CD4-positive, alpha-beta T cell (primary cell): Measurements from ENCODE around the gene PFDN1. TPM values are rescaled to one million over a fixed set of nuclear protein-coding genes. Genes with fewer than 3 reads are reported as not detected.

Experiments
- ATAC-seq: fragments of 200-7000 bp; cut with Tn5 transposase; one replicate; pipeline ENCODE4 v1.10.0; 2022; ENCODE audit warnings: mild to moderate bottlenecking; ENCODE audit not compliant: poor library complexity
- CTCF ChIA-PET: fragments of 350-600 bp; sonication (Branson Sonifier 250); formaldehyde crosslinking; loops from one replicate; lab custom pipeline; 2021; ENCODE audit warnings: antibody characterized with exemption, inconsistent platforms; lab: Charles Lee
- POLR2A ChIA-PET: fragments of 350-600 bp; sonication (Branson Sonifier 250); formaldehyde crosslinking; loops from one replicate; lab custom pipeline; 2021; ENCODE audit warnings: antibody characterized with exemption, inconsistent platforms; lab: Charles Lee
- DNase-seq, 14 experiments: peaks; one replicate each; pipeline ENCODE4 v3.0.0-alpha.2; 2013 to 2020; ENCODE audit warnings: mixed read lengths in 2 of 14
- H3K27ac ChIP-seq, 2 donors: one replicate each; pipeline versions ENCODE4 v1.5.1 to v1.7.0; 2013; ENCODE audit warnings: low read length in 2 of 2, low read depth in 1 of 2, mild to moderate bottlenecking in 1 of 2
- H3K27me3 ChIP-seq, 2 experiments: 1 replicate in 1 of 2; 2 replicates in 1 of 2; pipeline versions ENCODE4 v1.6.1 to v1.7.0; 2013; ENCODE audit warnings: low read length in 2 of 2, control low read depth in 1 of 2, mild to moderate bottlenecking in 1 of 2, moderate library complexity in 1 of 2; ENCODE audit not compliant: insufficient read depth in 2 of 2, control insufficient read depth in 1 of 2
- H3K36me3 ChIP-seq: one replicate; pipeline ENCODE4 v1.6.1; 2013; ENCODE audit warnings: low read length, control low read depth; ENCODE audit not compliant: insufficient read depth
- H3K4me1 ChIP-seq: one replicate; pipeline ENCODE4 v1.6.1; 2013; ENCODE audit warnings: low read length, control low read depth; ENCODE audit not compliant: insufficient read depth
- H3K4me3 ChIP-seq: one replicate; pipeline ENCODE4 v1.5.1; 2013; ENCODE audit warnings: mild to moderate bottlenecking, low read length, moderate library complexity
- H3K9me3 ChIP-seq, 2 experiments: 1 replicate in 1 of 2; 2 replicates in 1 of 2; pipeline versions ENCODE4 v1.6.1 to v1.7.0; 2013; ENCODE audit warnings: low read length in 2 of 2, mild to moderate bottlenecking in 2 of 2, control low read depth in 1 of 2, moderate library complexity in 1 of 2; ENCODE audit not compliant: control insufficient read depth in 1 of 2, insufficient read depth in 1 of 2
- H3K27ac Mint-ChIP-seq: one replicate; pipeline ENCODE4 v1.8.0; 2020; ENCODE audit warnings: mixed read lengths
- H3K27me3 Mint-ChIP-seq: one replicate; pipeline ENCODE4 v1.8.0; 2021; ENCODE audit warnings: mixed read lengths
- H3K36me3 Mint-ChIP-seq: one replicate; pipeline ENCODE4 v1.8.0; 2021; ENCODE audit warnings: low read depth, mixed read lengths
- H3K4me1 Mint-ChIP-seq: one replicate; pipeline ENCODE4 v1.8.0; 2021; ENCODE audit warnings: low read depth, mixed read lengths
- H3K4me3 Mint-ChIP-seq: one replicate; pipeline ENCODE4 v1.8.0; 2020; ENCODE audit warnings: mild to moderate bottlenecking, mixed read lengths
- H3K9me3 Mint-ChIP-seq: one replicate; pipeline ENCODE4 v1.8.0; 2020; ENCODE audit warnings: mixed read lengths
- intact Hi-C, 2 experiments: fragments of 100-400 bp; cut with DNase I in 1 of 2; cut with micrococcal nuclease in 1 of 2; formaldehyde crosslinking; loops; one replicate each; pipeline versions ENCODE4 v1.15.1 to v1.9.0; 2023 to 2025; cut with DNase I, micrococcal nuclease
- total RNA-seq, 174 experiments: library from RNA in 2 of 174; stranded (reverse) in 2 of 174; gene quantifications; one replicate each; pipeline ENCODE4 v1.2.3 and lab custom pipeline; 2021 to 2026
- TF ChIP-seq, protein P1 (sequence below): fragments of 200-600 bp; IDR thresholded peaks from one replicate; pipeline ENCODE4 v1.8.0; 2022; ENCODE audit warnings: antibody characterized with exemption, mild to moderate bottlenecking

The PFDN1 gene
- total RNA-seq, 2 experiments from 2014 or later = 21.3 to 22.0 TPM

GRCh38 chr5:140342896-140343295 lies 40.0 kb upstream of the PFDN1 start:
- H3K27me3 Mint-ChIP-seq = no peaks in the 10 kb centered on the region
- Histone ChIP-seq H3K4me1 (peaks cover 56% of the 10 kb centered on the region), H3K36me3 (no peaks in the 10 kb centered on the region), H3K4me3 (no peak overlapping the region), H3K27me3 (no peaks in the 10 kb centered on the region), H3K27ac (peak overlapping the region in 1 of 2 donors; percentile 24), H3K9me3 (no peaks in the 10 kb centered on the region)
- ATAC-seq (no peak), DNase-seq (no peak)
- peak overlapping the region; percentile 78 for H3K27ac Mint-ChIP-seq
- H3K36me3 Mint-ChIP-seq = peaks cover 5% of the 10 kb centered on the region
- TF ChIP-seq, protein P1, sequence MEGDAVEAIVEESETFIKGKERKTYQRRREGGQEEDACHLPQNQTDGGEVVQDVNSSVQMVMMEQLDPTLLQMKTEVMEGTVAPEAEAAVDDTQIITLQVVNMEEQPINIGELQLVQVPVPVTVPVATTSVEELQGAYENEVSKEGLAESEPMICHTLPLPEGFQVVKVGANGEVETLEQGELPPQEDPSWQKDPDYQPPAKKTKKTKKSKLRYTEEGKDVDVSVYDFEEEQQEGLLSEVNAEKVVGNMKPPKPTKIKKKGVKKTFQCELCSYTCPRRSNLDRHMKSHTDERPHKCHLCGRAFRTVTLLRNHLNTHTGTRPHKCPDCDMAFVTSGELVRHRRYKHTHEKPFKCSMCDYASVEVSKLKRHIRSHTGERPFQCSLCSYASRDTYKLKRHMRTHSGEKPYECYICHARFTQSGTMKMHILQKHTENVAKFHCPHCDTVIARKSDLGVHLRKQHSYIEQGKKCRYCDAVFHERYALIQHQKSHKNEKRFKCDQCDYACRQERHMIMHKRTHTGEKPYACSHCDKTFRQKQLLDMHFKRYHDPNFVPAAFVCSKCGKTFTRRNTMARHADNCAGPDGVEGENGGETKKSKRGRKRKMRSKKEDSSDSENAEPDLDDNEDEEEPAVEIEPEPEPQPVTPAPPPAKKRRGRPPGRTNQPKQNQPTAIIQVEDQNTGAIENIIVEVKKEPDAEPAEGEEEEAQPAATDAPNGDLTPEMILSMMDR = no peak
- intact Hi-C loops = no loop called here
- ChIA-PET CTCF (interaction anchor here (1.4 to 2.5 kb wide), 2 partner anchors 9 to 98 kb away, joined by 6 to 9 read pairs; no protein-coding TSS in a partner anchor), POLR2A (interaction anchor here (1.3 kb wide), 1 partner anchor 58 kb away, joined by 3 read pairs; no protein-coding TSS in a partner anchor)
- no peaks in the 10 kb centered on the region for H3K9me3 Mint-ChIP-seq
- peak overlapping the region; percentile 76 for H3K4me3 Mint-ChIP-seq
- H3K4me1 Mint-ChIP-seq = peaks cover 59% of the 10 kb centered on the region

GRCh38 chr5:140342287-140342686 lies 39.4 kb upstream of the PFDN1 start:
- H3K27ac ChIP-seq = no peak overlapping the region
- H3K4me3 ChIP-seq = no peak overlapping the region
- H3K4me1 Mint-ChIP-seq = peaks cover 56% of the 10 kb centered on the region
- peak overlapping the region; percentile 76 for H3K4me3 Mint-ChIP-seq
- ChIA-PET POLR2A (interaction anchor here (0.6 to 1.3 kb wide), 2 partner anchors 10 to 58 kb away, joined by 3 to 4 read pairs; no protein-coding TSS in a partner anchor), CTCF (interaction anchor here (2.5 kb wide), 1 partner anchor 9 kb away, joined by 9 read pairs; no protein-coding TSS in a partner anchor)
- H3K36me3 ChIP-seq = no peaks in the 10 kb centered on the region
- no peaks in the 10 kb centered on the region for H3K9me3 Mint-ChIP-seq
- no peaks in the 10 kb centered on the region for H3K27me3 ChIP-seq
- no peaks in the 10 kb centered on the region for H3K27me3 Mint-ChIP-seq
- H3K27ac Mint-ChIP-seq = peak overlapping the region; percentile 78
- no peaks in the 10 kb centered on the region for H3K9me3 ChIP-seq
- TF ChIP-seq, protein P1 = no peak
- DNase-seq (peak in 6 of 14 experiments; percentile 8 to 74 (median 42)), ATAC-seq (peak; percentile 50)
- H3K4me1 ChIP-seq = peaks cover 53% of the 10 kb centered on the region
- intact Hi-C loops = no loop called here
- H3K36me3 Mint-ChIP-seq = peaks cover 5% of the 10 kb centered on the region

DNA sequence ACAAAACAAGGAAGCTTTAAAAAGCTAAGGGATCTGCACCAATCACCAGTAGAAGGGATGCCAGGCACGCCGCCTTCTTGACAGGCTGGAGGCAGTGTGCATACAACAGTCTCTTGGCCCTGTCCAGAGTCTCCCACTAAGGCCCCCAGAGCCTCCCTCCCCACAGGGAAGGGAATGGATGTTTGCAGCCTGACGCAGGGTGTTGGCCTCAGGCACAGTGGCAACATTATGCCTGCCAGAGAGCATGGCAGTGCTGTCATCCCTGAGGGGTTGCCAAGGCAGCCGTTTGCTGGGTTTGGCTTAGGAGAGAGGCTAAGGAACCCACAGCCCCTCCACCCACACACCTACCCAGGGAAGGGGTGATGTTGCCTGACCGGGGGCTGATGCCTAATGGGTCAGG lies 38.7 kb upstream of the PFDN1 start:
- ChIA-PET CTCF (interaction anchor here (1.0 to 2.5 kb wide), 2 partner anchors 10 kb away, joined by 3 to 9 read pairs; no protein-coding TSS in a partner anchor), POLR2A (no interaction called here)
- peaks cover 50% of the 10 kb centered on the region for H3K4me1 Mint-ChIP-seq
- DNase-seq (no peak), ATAC-seq (no peak)
- H3K27ac Mint-ChIP-seq = peak overlapping the region; percentile 78
- Histone ChIP-seq H3K4me1 (peaks cover 46% of the 10 kb centered on the region), H3K27ac (peak overlapping the region in 1 of 2 donors; percentile 29), H3K27me3 (no peaks in the 10 kb centered on the region), H3K4me3 (no peak overlapping the region), H3K9me3 (no peaks in the 10 kb centered on the region), H3K36me3 (no peaks in the 10 kb centered on the region)
- intact Hi-C loops = no loop called here
- H3K9me3 Mint-ChIP-seq = no peaks in the 10 kb centered on the region
- no peaks in the 10 kb centered on the region for H3K27me3 Mint-ChIP-seq
- no peak overlapping the region for H3K4me3 Mint-ChIP-seq
- peaks cover 5% of the 10 kb centered on the region for H3K36me3 Mint-ChIP-seq
- TF ChIP-seq, protein P1 = no peak
